Stimulated activated CD8-positive, alpha-beta memory T cell treated with anti-CD3 and anti-CD28 coated beads, Interleukin-7, amount 100 ng/mL, for 24 hours (primary cell): ENCODE measurements around the gene TMC2.

Experiments used
- DNase-seq: peaks from one replicate; pipeline ENCODE4 v3.0.0-alpha.2; 2020; ENCODE audit warnings: low read depth

TMC2 gene

GRCh38 chr20:2578475-2579192, 42.3 kb downstream of the TMC2 start:
- DNase-seq = no peak

GRCh38 chr20:2585811-2586210, 49.4 kb downstream of the TMC2 start:
- no peak for DNase-seq

- DNase-seq = no peak
Observed at GRCh38 chr20:2593756-2594155, 57.4 kb downstream of the TMC2 start.

- no peak for DNase-seq
Observed at GRCh38 chr20:2595076-2595475, 58.7 kb downstream of the TMC2 start.

- DNase-seq = no peak
Observed at GRCh38 chr20:2596673-2597279, 60.4 kb downstream of the TMC2 start.

GRCh38 chr20:2599288-2600006, 63.1 kb downstream of the TMC2 start:
- DNase-seq = no peak

GRCh38 chr20:2602046-2602735, 65.8 kb downstream of the TMC2 start:
- no peak for DNase-seq

- DNase-seq = no peak
Observed at GRCh38 chr20:2602746-2603145, 66.4 kb downstream of the TMC2 start.

GRCh38 chr20:2603816-2604505, 67.6 kb downstream of the TMC2 start:
- no peak for DNase-seq

GRCh38 chr20:2604506-2604835, 68.1 kb downstream of the TMC2 start:
- no peak for DNase-seq

- DNase-seq = no peak
Observed at GRCh38 chr20:2606507-2607006, 70.2 kb downstream of the TMC2 start.

- DNase-seq = no peak
Observed at GRCh38 chr20:2610326-2610725, 74.0 kb downstream of the TMC2 start.

GRCh38 chr20:2610941-2611720, 74.8 kb downstream of the TMC2 start:
- DNase-seq = no peak

GRCh38 chr20:2612073-2612472, 75.7 kb downstream of the TMC2 start:
- no peak for DNase-seq

GRCh38 chr20:2616634-2617033, 80.3 kb downstream of the TMC2 start:
- DNase-seq = no peak

GRCh38 chr20:2617099-2617714, 80.8 kb downstream of the TMC2 start:
- no peak for DNase-seq

- no peak for DNase-seq
Observed at GRCh38 chr20:2618815-2619214, 82.4 kb downstream of the TMC2 start.

GRCh38 chr20:2619337-2619736, 83.0 kb downstream of the TMC2 start:
- DNase-seq = no peak

- no peak for DNase-seq
Observed at GRCh38 chr20:2619961-2620595, 83.7 kb downstream of the TMC2 start.

GRCh38 chr20:2624190-2624589, 87.8 kb downstream of the TMC2 start:
- DNase-seq = no peak
